H1 (cell line): ENCODE measurements around the gene KRT80. TPM values are rescaled to one million over a fixed set of nuclear protein-coding genes. Genes with fewer than 3 reads are reported as not detected.

Source experiments
- CTCF ChIA-PET: fragments of 300-600 bp; sonication (Branson Sonifier 250); formaldehyde crosslinking; loops from one replicate; lab custom pipeline; 2021; ENCODE audit not compliant: partially characterized antibody; lab: Charles Lee
- POLR2A ChIA-PET: fragments of 300-600 bp; sonication (Branson Sonifier 250); formaldehyde crosslinking; loops from one replicate; lab custom pipeline; 2021; ENCODE audit warnings: inconsistent platforms; ENCODE audit not compliant: partially characterized antibody; lab: Charles Lee
- DNase-seq, 2 experiments: peaks; one replicate each; pipeline versions ENCODE4 v3.0.0 to v3.0.0-alpha.2; 2010 to 2022; ENCODE audit warnings: low spot score in 2 of 2, low read depth in 1 of 2, mixed read lengths in 1 of 2
- FAIRE-seq: peaks from 2 replicates; lab custom pipeline; 2011; peaks lifted over from hg19 to GRCh38; lab: Jason Lieb, UNC
- H2AFZ ChIP-seq: 2 replicates; pipeline ENCODE4 v1.8.1; 2012; ENCODE audit warnings: low read length, inconsistent platforms
- H2AK5ac ChIP-seq: 2 replicates; pipeline ENCODE4 v1.6.1; 2013; ENCODE audit warnings: low read depth, low read length
- H2BK120ac ChIP-seq: replicated peaks from 2 replicates; pipeline ENCODE3; 2013; ENCODE audit warnings: low read depth, low read length, inconsistent platforms
- H2BK12ac ChIP-seq: 2 replicates; pipeline ENCODE4 v1.6.1; 2013; ENCODE audit warnings: low read depth, low read length
- H2BK15ac ChIP-seq: 2 replicates; pipeline ENCODE4 v1.6.1; 2013; ENCODE audit warnings: low read length
- H2BK20ac ChIP-seq: 2 replicates; pipeline ENCODE4 v1.6.1; 2013; ENCODE audit warnings: low read length
- H2BK5ac ChIP-seq: 2 replicates; pipeline ENCODE4 v1.6.1; 2013; ENCODE audit warnings: low read depth, low read length
- H3K14ac ChIP-seq: 2 replicates; pipeline ENCODE4 v1.6.1; 2013; ENCODE audit warnings: inconsistent platforms; ENCODE audit not compliant: insufficient read length
- H3K18ac ChIP-seq: 2 replicates; pipeline ENCODE4 v1.6.1; 2013; ENCODE audit warnings: low read length; ENCODE audit errors: extremely low read depth
- H3K23ac ChIP-seq: 2 replicates; pipeline ENCODE4 v1.6.1; 2013; ENCODE audit warnings: inconsistent platforms; ENCODE audit not compliant: insufficient read length
- H3K23me2 ChIP-seq: 2 replicates; pipeline ENCODE4 v1.6.1; 2013; ENCODE audit warnings: low read depth, low read length
- H3K27ac ChIP-seq: 2 replicates; pipeline ENCODE4 v1.6.1; 2011; ENCODE audit warnings: low read depth, low read length, inconsistent platforms
- H3K27me3 ChIP-seq, 4 experiments: replicated peaks in 1 of 4; 1 replicate in 1 of 4; 2 replicates in 3 of 4; pipeline versions ENCODE4 v1.6.1 to v1.8.1; 2011 to 2013; ENCODE audit warnings: low read length in 3 of 4, mild to moderate bottlenecking in 3 of 4, inconsistent platforms in 2 of 4, mixed read lengths in 2 of 4, moderate library complexity in 1 of 4; ENCODE audit not compliant: control insufficient read depth in 3 of 4, insufficient read depth in 3 of 4; ENCODE audit errors: extremely low read depth in 1 of 4
- H3K36me3 ChIP-seq, 4 experiments: 2 replicates each; pipeline versions ENCODE4 v1.6.1 to v1.8.1; 2011 to 2013; ENCODE audit warnings: mild to moderate bottlenecking in 4 of 4, low read length in 3 of 4, moderate library complexity in 2 of 4, control low read depth in 1 of 4, inconsistent platforms in 1 of 4; ENCODE audit not compliant: insufficient read depth in 4 of 4, control insufficient read depth in 2 of 4
- H3K4ac ChIP-seq: replicated peaks from 2 replicates; pipeline ENCODE3; 2013; ENCODE audit warnings: low read length, low read depth, mixed read lengths, inconsistent platforms; ENCODE audit not compliant: insufficient read length
- H3K4me1 ChIP-seq, 4 experiments: replicated peaks in 1 of 4; 1 replicate in 1 of 4; 2 replicates in 3 of 4; pipeline versions ENCODE4 v1.6.1 to v1.8.1; 2011 to 2013; ENCODE audit warnings: low read length in 3 of 4, inconsistent platforms in 2 of 4, mixed read lengths in 1 of 4; ENCODE audit not compliant: insufficient read depth in 4 of 4, control insufficient read depth in 3 of 4
- H3K4me2 ChIP-seq, 2 experiments: 2 replicates each; pipeline versions ENCODE4 v1.6.1 to v1.8.1; 2011 to 2013; ENCODE audit warnings: low read depth in 2 of 2, low read length in 2 of 2, control low read depth in 1 of 2, inconsistent platforms in 1 of 2, mild to moderate bottlenecking in 1 of 2; ENCODE audit not compliant: insufficient read depth in 1 of 2
- H3K4me3 ChIP-seq, 4 experiments: fragments of 200-600, 300-600 bp in 1 of 4; sonication (generic), shearing (Covaris generic), sonication (Bioruptor Twin) in 1 of 4; 2 replicates each; pipeline versions ENCODE4 v1.5.1 to v1.8.1; 2011 to 2016; ENCODE audit warnings: low read length in 4 of 4, low read depth in 3 of 4, control low read depth in 2 of 4, inconsistent platforms in 2 of 4, mild to moderate bottlenecking in 2 of 4, mixed read lengths in 1 of 4, moderate library complexity in 1 of 4; ENCODE audit not compliant: insufficient read depth in 2 of 4; ENCODE audit errors: extremely low read depth in 1 of 4
- H3K56ac ChIP-seq: replicated peaks from 2 replicates; pipeline ENCODE3; 2013; ENCODE audit warnings: low read depth, mild to moderate bottlenecking, mixed read lengths, low read length, inconsistent platforms; ENCODE audit not compliant: insufficient read length
- H3K79me1 ChIP-seq: 2 replicates; pipeline ENCODE4 v1.6.1; 2013; ENCODE audit warnings: low read depth, low read length, control low read depth
- H3K79me2 ChIP-seq, 2 experiments: 2 replicates each; pipeline versions ENCODE4 v1.6.1 to v1.8.1; 2012 to 2013; ENCODE audit warnings: low read length in 2 of 2, mild to moderate bottlenecking in 2 of 2, inconsistent platforms in 1 of 2; ENCODE audit not compliant: insufficient read depth in 2 of 2, control insufficient read depth in 1 of 2
- H3K9ac ChIP-seq, 4 experiments: replicated peaks in 1 of 4; 1 replicate in 1 of 4; 2 replicates in 3 of 4; pipeline versions ENCODE4 v1.6.1 to v1.8.1; 2011 to 2013; ENCODE audit warnings: low read depth in 3 of 4, low read length in 3 of 4, control low read depth in 2 of 4, mild to moderate bottlenecking in 2 of 4, moderate library complexity in 2 of 4, inconsistent platforms in 1 of 4; ENCODE audit errors: extremely low read depth in 1 of 4
- H3K9me3 ChIP-seq, 2 experiments: 2 replicates each; pipeline versions ENCODE4 v1.6.1 to v1.8.1; 2012 to 2013; ENCODE audit warnings: mild to moderate bottlenecking in 2 of 2, moderate library complexity in 2 of 2, control low read depth in 1 of 2, inconsistent platforms in 1 of 2, low read depth in 1 of 2, low read length in 1 of 2, mixed read lengths in 1 of 2; ENCODE audit not compliant: insufficient read depth in 2 of 2
- H4K20me1 ChIP-seq, 2 experiments: replicated peaks in 1 of 2; 2 replicates each; pipeline versions ENCODE3 to v1.8.1; 2011 to 2013; ENCODE audit warnings: inconsistent platforms in 2 of 2, low read length in 2 of 2, mild to moderate bottlenecking in 1 of 2; ENCODE audit not compliant: insufficient read depth in 2 of 2, control insufficient read depth in 1 of 2
- H4K5ac ChIP-seq: 2 replicates; pipeline ENCODE4 v1.6.1; 2013; ENCODE audit warnings: low read length, low read depth, mixed read lengths, inconsistent platforms; ENCODE audit not compliant: insufficient read length
- H4K8ac ChIP-seq: 2 replicates; pipeline ENCODE4 v1.8.0; 2013; ENCODE audit warnings: mild to moderate bottlenecking, moderate library complexity, low read length, inconsistent platforms; ENCODE audit not compliant: insufficient read depth; ENCODE audit errors: extremely low read depth
- H4K91ac ChIP-seq: replicated peaks from 2 replicates; pipeline ENCODE3; 2013; ENCODE audit warnings: low read length, mixed read lengths, inconsistent platforms; ENCODE audit not compliant: insufficient read length
- MAFK ChIP-seq: IDR thresholded peaks from 2 replicates; pipeline ENCODE4 v1.6.1; 2012; ENCODE audit warnings: low read depth, mild to moderate bottlenecking, improper control_type of control experiment, low read length
- YY1 ChIP-seq: IDR thresholded peaks from 2 replicates; pipeline ENCODE4 v1.6.1; 2011; ENCODE audit warnings: low read depth, mild to moderate bottlenecking, low read length
- WGBS, 2 experiments: shearing (Covaris generic) in 1 of 2; methylation state at CpG; one replicate each; pipeline versions ENCODE4 v1.1.6 to v1.1.7; 2013 to 2015; ENCODE audit warnings: low lambda C conversion rate in 2 of 2, mixed read lengths in 2 of 2, inconsistent platforms in 1 of 2, low coverage in 1 of 2, missing lambda C conversion rate in 1 of 2; ENCODE audit not compliant: insufficient replicate concordance in 2 of 2, insufficient coverage in 1 of 2, insufficient read length in 1 of 2; ENCODE audit errors: extremely low coverage in 1 of 2, missing lambda C conversion rate in 1 of 2; 5-methylcytosine and 5-hydroxymethylcytosine counted together
- polyA plus RNA-seq, 7 experiments: library from polyadenylated mRNA; depleted of rRNA in 3 of 7; stranded (reverse) in 5 of 7; unstranded in 2 of 7; fragments of >200 nt in 5 of 7; fragments of 200-250 nt in 2 of 7; gene quantifications; 1 replicate in 5 of 7; 2 replicates in 1 of 7; 4 replicates in 1 of 7; pipeline versions ENCODE4 v1.2.1 to v1.2.3, GENCODE V29; 2011 to 2013; ENCODE audit warnings: missing spikeins in 2 of 7, mixed read lengths in 2 of 7
- total RNA-seq: library from RNA; stranded (reverse); fragmentation: NEBNext Ultra II Directional; extraction: Animal tissue kit (Norgen Biotek cat#: 25700); gene quantifications from 2 replicates; pipeline ENCODE4 v1.2.1, GENCODE V29; 2021

Gene KRT80
- total and polyA plus RNA-seq, 2 of the 8 experiments (the other 6 are each of a cell fraction or from before 2014, with no cell fraction given) = 0.05 TPM; not detected in 1

DNA sequence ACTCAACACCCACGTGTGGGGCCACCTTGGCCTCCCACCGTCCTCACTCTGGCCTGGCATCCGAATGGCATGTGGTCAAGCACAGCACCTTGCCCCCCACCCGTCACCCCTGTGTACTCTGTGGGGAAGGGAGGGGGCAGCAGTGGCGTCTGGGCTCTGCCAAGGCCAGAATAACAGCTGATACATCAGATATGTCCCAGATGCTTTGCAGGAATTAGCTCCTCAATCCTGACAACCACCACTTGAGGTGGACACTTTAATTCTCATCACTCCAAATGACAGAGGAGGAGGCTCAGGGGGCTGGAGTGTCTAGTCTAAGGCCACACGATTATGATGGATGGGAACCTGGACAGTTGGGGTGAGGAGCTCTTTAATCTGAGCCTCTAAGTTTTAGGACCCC, 1.7 kb upstream of the KRT80 start:
- H4K8ac ChIP-seq = no peak overlapping the region
- POLR2A ChIA-PET = interaction anchor here (2.2 kb wide), 1 partner anchor 10 kb away, joined by 9 read pairs; no protein-coding TSS in a partner anchor
- no peaks in the 10 kb centered on the region for H3K27me3 ChIP-seq
- H3K4ac ChIP-seq = no peak overlapping the region
- no peak overlapping the region for H3K27ac ChIP-seq
- no peak for FAIRE-seq
- 0 out of 2 replicates have a peak overlapping the region, but pooled peaks have one; percentile 68 for H2BK12ac ChIP-seq
- no peaks in the 10 kb centered on the region for H3K23me2 ChIP-seq
- no peaks in the 10 kb centered on the region for H3K79me1 ChIP-seq
- H3K14ac ChIP-seq = no peak overlapping the region
- H3K4me3 ChIP-seq = no peak overlapping the region
- no peaks in the 10 kb centered on the region for H3K36me3 ChIP-seq
- H3K9ac ChIP-seq = no peak overlapping the region
- TF ChIP-seq MAFK (no peak), YY1 (no peak)
- TF ChIP-seq, all 59 proteins: peak for 0
- H4K5ac ChIP-seq = no peak overlapping the region
- no peaks in the 10 kb centered on the region for H4K20me1 ChIP-seq
- H2BK15ac ChIP-seq = no peak overlapping the region
- no peak overlapping the region for H2BK120ac ChIP-seq
- no peak overlapping the region for H2AFZ ChIP-seq
- no peak overlapping the region for H3K18ac ChIP-seq
- H3K4me2 ChIP-seq = no peak overlapping the region
- no peak overlapping the region for H2BK20ac ChIP-seq
- no peak for DNase-seq
- 88% methylated on average over 6 of the region's 6 CpGs; no CpG with 5 or more reads in 1 of the 2 experiments for WGBS, 2 experiments
- no peaks in the 10 kb centered on the region for H3K79me2 ChIP-seq
- peaks cover 0 to 11% (median 6%) of the 10 kb centered on the region in 4 experiments; a peak in 4 of 7 replicates for H3K4me1 ChIP-seq
- H4K91ac ChIP-seq = no peak overlapping the region
- no peak overlapping the region for H2BK5ac ChIP-seq
- CTCF ChIA-PET = interaction anchor here (0.6 to 3.6 kb wide), 12 partner anchors 18 to 368 kb away, joined by 3 to 18 read pairs (median 6); no protein-coding TSS in a partner anchor
- no peak overlapping the region for H3K56ac ChIP-seq
- H2AK5ac ChIP-seq = peak overlapping the region; percentile 53; the same call in 1 of the 2 replicates
- no peak overlapping the region for H3K23ac ChIP-seq
- no peaks in the 10 kb centered on the region for H3K9me3 ChIP-seq
